Endothelial cell of umbilical vein (primary cell): ENCODE results near the gene C2orf69. TPM values are rescaled to one million over a fixed set of nuclear protein-coding genes. Genes with fewer than 3 reads are reported as not detected.

Experiments
- BruUV-seq: library from RNA; stranded (reverse); fragments of 400-500 nt; replicated peaks from 2 replicates; lab custom pipeline; 2021; lab: Mats Ljungman, UMichigan
- CTCF ChIA-PET: fragments of 300-600, 350-600 bp; sonication (Branson Sonifier 250); formaldehyde crosslinking; loops from one replicate; lab custom pipeline; 2021; ENCODE audit warnings: antibody characterized with exemption, inconsistent platforms; lab: Charles Lee
- POLR2A ChIA-PET: fragments of 300-600, 350-600 bp; sonication (Branson Sonifier 250); formaldehyde crosslinking; loops from one replicate; lab custom pipeline; 2021; ENCODE audit warnings: antibody characterized with exemption, inconsistent platforms; lab: Charles Lee
- DNase-seq: peaks from one replicate; pipeline ENCODE4 v3.0.0-alpha.2; 2011; ENCODE audit warnings: low read depth, low spot score
- FAIRE-seq: peaks from 2 replicates; lab custom pipeline; 2011; peaks lifted over from hg19 to GRCh38; lab: Jason Lieb, UNC
- H2AFZ ChIP-seq: 2 replicates; pipeline ENCODE4 v1.6.0; 2012; ENCODE audit warnings: low read depth, low read length, control low read depth, inconsistent platforms
- H3K27ac ChIP-seq: 2 replicates; pipeline ENCODE4 v1.5.1; 2011; ENCODE audit warnings: low read depth, mild to moderate bottlenecking, control low read depth, low read length, moderate library complexity; ENCODE audit not compliant: insufficient read depth
- H3K27me3 ChIP-seq, 2 experiments: 2 replicates each; pipeline versions ENCODE4 v1.6.0 to v1.6.1; 2011; ENCODE audit warnings: low read length in 2 of 2, mixed read lengths in 1 of 2; ENCODE audit not compliant: control insufficient read depth in 2 of 2, insufficient read depth in 2 of 2
- H3K36me3 ChIP-seq, 2 experiments: 2 replicates in 1 of 2; 3 replicates in 1 of 2; pipeline ENCODE4 v1.5.1; 2011; ENCODE audit warnings: low read length in 2 of 2, mild to moderate bottlenecking in 1 of 2, moderate library complexity in 1 of 2; ENCODE audit not compliant: control insufficient read depth in 2 of 2, insufficient read depth in 2 of 2; ENCODE audit errors: extremely low read depth in 1 of 2
- H3K4me1 ChIP-seq: 3 replicates; pipeline ENCODE4 v1.5.1; 2011; ENCODE audit warnings: mild to moderate bottlenecking, low read length; ENCODE audit not compliant: control insufficient read depth, insufficient read depth; ENCODE audit errors: extremely low read depth
- H3K4me2 ChIP-seq: 2 replicates; pipeline ENCODE4 v1.6.1; 2011; ENCODE audit warnings: low read length, control low read depth, mixed read lengths; ENCODE audit not compliant: insufficient read depth
- H3K4me3 ChIP-seq, 3 experiments: fragments of 200-600 bp in 1 of 3; sonication (generic), shearing (Covaris generic) in 1 of 3; replicated peaks in 1 of 3; 2 replicates each; pipeline ENCODE4 v1.5.1; 2011 to 2016; ENCODE audit warnings: control low read depth in 3 of 3, low read length in 3 of 3, mild to moderate bottlenecking in 2 of 3, inconsistent platforms in 1 of 3, low read depth in 1 of 3, moderate library complexity in 1 of 3; ENCODE audit not compliant: insufficient read depth in 1 of 3
- H3K79me2 ChIP-seq: 2 replicates; pipeline ENCODE4 v1.6.0; 2012; ENCODE audit warnings: low read length, inconsistent platforms; ENCODE audit not compliant: control insufficient read depth, insufficient read depth
- H3K9ac ChIP-seq: replicated peaks from 2 replicates; pipeline ENCODE3; 2011; ENCODE audit warnings: low read length, control low read depth; ENCODE audit not compliant: insufficient read depth; ENCODE audit errors: extremely low read depth
- H3K9me1 ChIP-seq: replicated peaks from 3 replicates; pipeline ENCODE4 v1.6.0; 2011; ENCODE audit warnings: mild to moderate bottlenecking, low read length; ENCODE audit not compliant: control insufficient read depth, insufficient read depth; ENCODE audit errors: extremely low read depth
- H3K9me3 ChIP-seq: replicated peaks from 2 replicates; pipeline ENCODE4 v1.5.1; 2012; ENCODE audit warnings: low read length, inconsistent platforms; ENCODE audit not compliant: control insufficient read depth, insufficient read depth
- H4K20me1 ChIP-seq: replicated peaks from 2 replicates; pipeline ENCODE3; 2011; ENCODE audit warnings: mild to moderate bottlenecking, low read length; ENCODE audit not compliant: control insufficient read depth, insufficient read depth; ENCODE audit errors: extremely low read depth
- CTCF ChIP-seq, 2 donors: IDR thresholded peaks; 1 replicate in 1 of 2; 2 replicates in 1 of 2; pipeline ENCODE4 v1.5.1; 2011; ENCODE audit warnings: low read length in 2 of 2, mild to moderate bottlenecking in 2 of 2, moderate library complexity in 2 of 2, control low read depth in 1 of 2, inconsistent platforms in 1 of 2, low read depth in 1 of 2; ENCODE audit not compliant: insufficient read depth in 1 of 2; ENCODE audit errors: extremely low read depth in 1 of 2
- EZH2 ChIP-seq: IDR thresholded peaks from 2 replicates; pipeline ENCODE4 v1.6.1; 2012; ENCODE audit warnings: borderline replicate concordance, low read depth, mild to moderate bottlenecking, moderate library complexity, low read length, inconsistent platforms; ENCODE audit not compliant: severe bottlenecking
- FOS ChIP-seq: IDR thresholded peaks from 2 replicates; pipeline ENCODE4 v1.6.1; 2011; ENCODE audit warnings: mild to moderate bottlenecking, low read length, moderate library complexity, borderline replicate concordance; ENCODE audit not compliant: insufficient read depth
- GATA2 ChIP-seq: IDR thresholded peaks from 2 replicates; pipeline ENCODE4 v1.7.0; 2011; ENCODE audit warnings: low read depth, mild to moderate bottlenecking, moderate library complexity, mixed read lengths, low read length; ENCODE audit not compliant: insufficient read length, insufficient read depth
- JUN ChIP-seq: IDR thresholded peaks from 2 replicates; pipeline ENCODE4 v1.6.1; 2011; ENCODE audit warnings: borderline replicate concordance, low read depth; ENCODE audit not compliant: insufficient read length, insufficient read depth
- MAX ChIP-seq: IDR thresholded peaks from 2 replicates; pipeline ENCODE4 v1.6.1; 2011; ENCODE audit not compliant: insufficient read depth, insufficient read length
- MYC ChIP-seq: IDR thresholded peaks from one replicate; pipeline ENCODE4 v1.6.1; 2011; ENCODE audit warnings: mild to moderate bottlenecking, low read depth, low read length
- POLR2A ChIP-seq: IDR thresholded peaks from 2 replicates; pipeline ENCODE4 v1.6.1; 2012; ENCODE audit warnings: low read depth, mild to moderate bottlenecking, control low read depth, low read length
- POLR2AphosphoS5 ChIP-seq: IDR thresholded peaks from 2 replicates; pipeline ENCODE4 v1.6.1; 2012; ENCODE audit warnings: low read depth, mild to moderate bottlenecking, control low read depth, low read length, moderate library complexity; ENCODE audit not compliant: insufficient read depth
- dilution Hi-C: fragments of 300-500 bp; cut with MboI; formaldehyde crosslinking; loops from one replicate; pipeline ENCODE4 v1.15.0; 2019; ENCODE audit warnings: low sequenced_read_pairs; ENCODE audit not compliant: extremely low pct_ligation_motif_present
- intact Hi-C: fragments of 100-400 bp; cut with micrococcal nuclease; formaldehyde crosslinking; loops from one replicate; pipeline ENCODE4 v1.10.0; 2022
- polyA plus RNA-seq, 4 experiments: library from polyadenylated mRNA; depleted of rRNA in 3 of 4; stranded (reverse) in 3 of 4; unstranded in 1 of 4; fragments of >200 nt; gene quantifications; 2 replicates each; pipeline versions ENCODE4 v1.2.1 to v1.2.3, GENCODE V29; 2011 to 2012; ENCODE audit warnings: missing spikeins in 1 of 4
- total RNA-seq: library from RNA; stranded (reverse); gene quantifications from 2 replicates; pipeline ENCODE4 v1.2.3, GENCODE V29; 2021

The C2orf69 gene
- total and polyA plus RNA-seq, 2 donors (not counting 3 experiments of a cell fraction or from before 2014, with no cell fraction given) = 1.7 to 12.9 TPM

GRCh38 chr2:199932312-199932855 lies 21.3 kb downstream of the C2orf69 start:
- Histone ChIP-seq H3K36me3 (peaks cover 6 to 15% of the 10 kb centered on the region in 2 experiments), H3K9ac (no peak overlapping the region), H3K9me3 (no peaks in the 10 kb centered on the region), H3K79me2 (no peaks in the 10 kb centered on the region), H3K4me2 (no peak overlapping the region), H4K20me1 (peaks cover 2% of the 10 kb centered on the region), H3K9me1 (no peaks in the 10 kb centered on the region), H3K4me1 (peaks cover 4% of the 10 kb centered on the region), H3K4me3 (no peak overlapping the region), H3K27me3 (no peaks in the 10 kb centered on the region), H2AFZ (no peak overlapping the region), H3K27ac (no peak overlapping the region)
- no peak for TF ChIP-seq POLR2A
- no peak for TF ChIP-seq MAX
- no peak for TF ChIP-seq MYC
- TF ChIP-seq GATA2 = no peak
- no peak for TF ChIP-seq FOS
- no peak for TF ChIP-seq CTCF (IDR thresholded peaks at IDR 0.05; ENCODE audit: extremely low read depth in 1 of 2, insufficient read depth in 1 of 2, low read depth in 1 of 2, low read length in 2 of 2)
- no peak for TF ChIP-seq JUN
- TF ChIP-seq POLR2AphosphoS5 = no peak
- no peak for TF ChIP-seq EZH2
- DNase-seq = no peak
- intact Hi-C loops (no loop called here), dilution Hi-C loops (no loop called here)
- BruUV-seq = no TSS peak
- ChIA-PET CTCF (interaction anchor here (1.6 kb wide), 1 partner anchor 11 kb away, joined by 3 read pairs; no protein-coding TSS in a partner anchor), POLR2A (no interaction called here)
- no peak for FAIRE-seq
